NT2/D1 (cell line): ENCODE results near the gene GPR37L1.
A peak's percentile ranks its signal among the peaks of the same experiment; 100 is the strongest.
"Not testable (repeated sequence)": the region's sequence is repeated elsewhere in the genome, so short reads cannot be mapped to it uniquely, and the experiment has no call there.

Experiments
- DNase-seq: peaks from one replicate; pipeline ENCODE4 v3.0.0-alpha.2; 2011; ENCODE audit warnings: low read depth, low spot score
- H3K27me3 ChIP-seq: 2 replicates; pipeline ENCODE4 v1.6.0; 2011; ENCODE audit warnings: mild to moderate bottlenecking; ENCODE audit not compliant: insufficient read length, insufficient read depth
- H3K36me3 ChIP-seq: 2 replicates; pipeline ENCODE4 v1.6.1; 2011; ENCODE audit warnings: mild to moderate bottlenecking, low read length, mixed read lengths; ENCODE audit not compliant: insufficient read depth, insufficient read length
- H3K4me1 ChIP-seq: 2 replicates; pipeline ENCODE4 v1.5.1; 2011; ENCODE audit not compliant: insufficient read depth, insufficient read length
- H3K4me3 ChIP-seq: 2 replicates; pipeline ENCODE4 v1.5.1; 2011; ENCODE audit warnings: low read depth; ENCODE audit not compliant: insufficient read length
- H3K9ac ChIP-seq: 2 replicates; pipeline ENCODE4 v1.6.0; 2011; ENCODE audit warnings: low read depth; ENCODE audit not compliant: insufficient read length
- H3K9me3 ChIP-seq: 2 replicates; pipeline ENCODE4 v1.5.1; 2011; ENCODE audit warnings: mild to moderate bottlenecking, low read length; ENCODE audit not compliant: insufficient read depth
- SUZ12 ChIP-seq: IDR thresholded peaks from 2 replicates; pipeline ENCODE4 v1.6.1; 2011; ENCODE audit not compliant: insufficient read length, insufficient read depth; ENCODE audit errors: extremely low read depth
- YY1 ChIP-seq: IDR thresholded peaks from 2 replicates; pipeline ENCODE4 v1.6.1; 2011; ENCODE audit not compliant: insufficient read length, insufficient read depth
- ZNF274 ChIP-seq: IDR thresholded peaks from 2 replicates; pipeline ENCODE4 v1.6.1; 2011; ENCODE audit warnings: mild to moderate bottlenecking, low read depth, low read length

The GPR37L1 gene

GRCh38 chr1:202104073-202104472 lies 18.6 kb upstream of the GPR37L1 start:
- Histone ChIP-seq H3K27me3 (no peaks in the 10 kb centered on the region), H3K36me3 (no peaks in the 10 kb centered on the region), H3K9me3 (no peaks in the 10 kb centered on the region), H3K4me1 (peaks cover 24% of the 10 kb centered on the region), H3K4me3 (no peak overlapping the region), H3K9ac (no peak overlapping the region)
- no peak for TF ChIP-seq YY1
- no peak for TF ChIP-seq SUZ12
- no peak for TF ChIP-seq ZNF274
- DNase-seq = no peak

- Histone ChIP-seq H3K36me3 (no peaks in the 10 kb centered on the region), H3K27me3 (no peaks in the 10 kb centered on the region), H3K4me3 (no peak overlapping the region), H3K4me1 (peaks cover 27% of the 10 kb centered on the region), H3K9ac (peak overlapping the region; percentile 63), H3K9me3 (no peaks in the 10 kb centered on the region)
- TF ChIP-seq SUZ12 (no peak), YY1 (no peak), ZNF274 (no peak)
- DNase-seq = peak; percentile 81
Observed at GRCh38 chr1:202105571-202106339, 17.0 kb upstream of the GPR37L1 start.

GRCh38 chr1:202106340-202107254 lies 16.1 kb upstream of the GPR37L1 start:
- Histone ChIP-seq H3K9ac (peak overlapping the region; percentile 63), H3K36me3 (no peaks in the 10 kb centered on the region), H3K9me3 (no peaks in the 10 kb centered on the region), H3K27me3 (no peaks in the 10 kb centered on the region), H3K4me3 (no peak overlapping the region), H3K4me1 (peaks cover 30% of the 10 kb centered on the region)
- TF ChIP-seq ZNF274 (no peak), SUZ12 (no peak), YY1 (no peak)
- no peak for DNase-seq

GRCh38 chr1:202107321-202107761 lies 15.4 kb upstream of the GPR37L1 start:
- no peaks in the 10 kb centered on the region for H3K9me3 ChIP-seq
- TF ChIP-seq ZNF274 = no peak
- no peak for TF ChIP-seq YY1
- TF ChIP-seq SUZ12 = no peak
- peaks cover 30% of the 10 kb centered on the region for H3K4me1 ChIP-seq
- DNase-seq = no peak
- H3K4me3 ChIP-seq = no peak overlapping the region
- no peak overlapping the region for H3K9ac ChIP-seq
- no peaks in the 10 kb centered on the region for H3K36me3 ChIP-seq
- H3K27me3 ChIP-seq = no peaks in the 10 kb centered on the region

- TF ChIP-seq YY1 (no peak), SUZ12 (no peak), ZNF274 (no peak)
- no peak for DNase-seq
- Histone ChIP-seq H3K36me3 (no peaks in the 10 kb centered on the region), H3K27me3 (no peaks in the 10 kb centered on the region), H3K9ac (no peak overlapping the region), H3K9me3 (no peaks in the 10 kb centered on the region), H3K4me3 (no peak overlapping the region), H3K4me1 (peaks cover 34% of the 10 kb centered on the region)
Observed at GRCh38 chr1:202107801-202108731, 14.7 kb upstream of the GPR37L1 start.

GRCh38 chr1:202110977-202111376 lies 11.7 kb upstream of the GPR37L1 start:
- peaks cover 35% of the 10 kb centered on the region for H3K4me1 ChIP-seq
- H3K9ac ChIP-seq = no peak overlapping the region
- no peaks in the 10 kb centered on the region for H3K36me3 ChIP-seq
- DNase-seq = no peak
- no peaks in the 10 kb centered on the region for H3K9me3 ChIP-seq
- TF ChIP-seq YY1 = no peak
- TF ChIP-seq ZNF274 = no peak
- no peak for TF ChIP-seq SUZ12
- no peaks in the 10 kb centered on the region for H3K27me3 ChIP-seq
- no peak overlapping the region for H3K4me3 ChIP-seq

- peaks cover 30% of the 10 kb centered on the region for H3K4me1 ChIP-seq
- H3K9me3 ChIP-seq = not testable (repeated sequence)
Observed at GRCh38 chr1:202111589-202111988, 11.1 kb upstream of the GPR37L1 start.

More at GRCh38 chr1:202111589-202111988, 11.1 kb upstream of the GPR37L1 start:
- not testable (repeated sequence) for H3K27me3 ChIP-seq, H3K4me3 ChIP-seq, H3K9ac ChIP-seq, DNase-seq, H3K36me3 ChIP-seq
